GM19025 (cell line): ENCODE data around the gene XPO5.
"Not testable (repeated sequence)": the region's sequence is repeated elsewhere in the genome, so short reads cannot be mapped to it uniquely, and the experiment has no call there.

ENCODE experiments used
- ATAC-seq: cut with Tn5 transposase; IDR thresholded peaks from one replicate; pipeline ENCODE4 v1.9.1; 2021; ENCODE audit warnings: mild to moderate bottlenecking, low read depth, moderate library complexity; ENCODE audit not compliant: unreplicated experiment

Gene XPO5

GRCh38 chr6:43499028-43499815 is 76.6 kb downstream of the XPO5 start:
- no peak for ATAC-seq

GRCh38 chr6:43498291-43498690 is 77.5 kb downstream of the XPO5 start:
- ATAC-seq = not testable (repeated sequence)

DNA sequence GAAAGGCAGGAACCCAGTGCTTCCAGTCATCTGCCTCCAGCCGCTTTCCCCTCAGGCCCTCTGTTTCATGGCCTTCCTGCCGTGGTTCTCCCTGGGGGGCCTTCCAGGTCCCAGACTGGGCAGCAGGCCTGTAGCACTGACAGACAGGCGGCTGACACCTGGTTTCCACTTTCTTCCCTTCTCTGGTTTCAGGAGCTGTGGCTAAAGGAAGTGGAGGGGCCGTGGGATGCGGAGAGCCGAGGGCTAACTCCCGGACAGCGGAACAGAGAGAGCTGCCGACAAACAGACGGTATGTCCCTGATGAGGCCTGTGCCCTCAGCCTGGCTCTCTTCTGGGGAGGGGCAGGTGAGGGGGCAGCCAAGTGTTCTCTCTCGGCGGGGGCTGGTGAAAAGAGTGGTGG is 78.1 kb downstream of the XPO5 start:
- ATAC-seq = no peak

DNA sequence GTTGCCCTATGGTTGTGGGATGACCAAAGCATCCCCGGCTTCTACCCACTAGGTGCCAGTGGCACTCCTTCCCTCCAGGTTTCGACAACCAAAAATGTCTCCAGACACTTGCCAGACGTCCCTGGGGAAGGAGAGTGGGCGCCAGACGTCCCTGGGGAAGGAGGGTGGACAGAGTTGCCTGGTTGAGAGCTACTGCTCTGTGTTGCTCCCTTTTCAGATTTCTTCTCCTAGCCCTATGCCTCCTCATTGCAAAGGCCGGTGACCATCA is 78.8 kb downstream of the XPO5 start:
- no peak for ATAC-seq

- no peak for ATAC-seq
Measured at GRCh38 chr6:43496370-43497128, 79.3 kb downstream of the XPO5 start.

- no peak for ATAC-seq
Measured at GRCh38 chr6:43495409-43495941, 80.4 kb downstream of the XPO5 start.

GRCh38 chr6:43494766-43495165 is 81.1 kb downstream of the XPO5 start:
- no peak for ATAC-seq

DNA sequence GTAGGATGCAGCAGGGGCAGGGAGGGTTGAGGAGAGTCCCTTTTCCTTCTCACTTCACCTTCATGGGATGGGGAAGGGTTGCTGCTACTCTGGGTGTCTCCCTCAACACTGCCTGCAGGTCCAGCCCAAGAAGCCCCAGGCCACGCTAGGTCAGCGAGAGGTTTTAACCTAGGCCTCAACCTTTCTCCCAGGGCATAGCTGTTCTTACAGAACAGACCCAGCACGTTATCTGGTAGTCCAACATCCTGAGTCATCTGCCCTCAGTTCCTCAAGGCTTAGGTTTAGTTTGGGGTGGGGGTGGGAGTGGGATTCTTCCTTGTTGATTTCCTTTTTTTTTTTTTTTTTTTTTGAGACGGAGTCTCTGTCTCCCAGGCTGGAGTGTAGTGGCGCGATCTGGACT is 81.5 kb downstream of the XPO5 start:
- no peak for ATAC-seq

DNA sequence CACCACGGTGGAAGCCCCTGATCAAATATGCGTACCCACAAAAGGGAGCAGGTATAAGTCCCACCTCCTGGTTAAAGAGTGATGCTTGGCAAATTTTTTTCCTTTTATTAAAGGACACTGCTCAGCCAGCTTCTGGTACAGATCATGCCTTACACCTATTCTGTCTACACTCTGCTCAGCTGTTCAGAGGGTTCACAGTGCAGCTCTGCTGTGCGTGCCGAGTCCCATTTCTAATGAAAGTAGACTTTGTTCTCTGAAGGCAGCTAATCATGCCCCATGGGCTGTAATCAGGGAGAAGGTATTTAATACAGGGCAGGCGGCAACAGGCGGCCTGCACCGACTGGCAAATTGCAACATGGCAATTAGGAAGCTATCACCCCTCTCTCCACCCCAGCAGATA is 82.0 kb downstream of the XPO5 start:
- no peak for ATAC-seq

DNA sequence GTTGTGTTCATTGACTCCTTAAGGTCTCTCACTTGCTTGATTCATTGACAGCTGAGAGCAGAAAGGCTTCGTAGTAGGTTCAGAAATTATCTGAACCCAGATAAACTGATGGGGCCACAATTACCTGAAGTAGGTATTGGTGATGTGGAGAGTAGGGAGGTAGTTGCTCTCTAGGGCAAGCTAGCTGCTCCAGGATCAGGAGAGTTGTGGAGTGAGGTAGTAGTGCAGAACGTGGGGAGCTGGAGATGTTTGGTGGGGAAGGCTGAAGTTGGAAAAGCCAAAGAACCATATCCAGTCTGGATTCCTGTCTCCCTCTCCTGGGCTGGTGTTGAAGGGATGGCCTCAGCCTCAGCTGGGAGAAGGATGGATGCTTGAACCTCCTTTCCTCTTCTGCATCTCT is 82.6 kb downstream of the XPO5 start:
- ATAC-seq = no peak

GRCh38 chr6:43492673-43493072 is 83.2 kb downstream of the XPO5 start:
- no peak for ATAC-seq

GRCh38 chr6:43491750-43492661 is 83.8 kb downstream of the XPO5 start:
- ATAC-seq = no peak

DNA sequence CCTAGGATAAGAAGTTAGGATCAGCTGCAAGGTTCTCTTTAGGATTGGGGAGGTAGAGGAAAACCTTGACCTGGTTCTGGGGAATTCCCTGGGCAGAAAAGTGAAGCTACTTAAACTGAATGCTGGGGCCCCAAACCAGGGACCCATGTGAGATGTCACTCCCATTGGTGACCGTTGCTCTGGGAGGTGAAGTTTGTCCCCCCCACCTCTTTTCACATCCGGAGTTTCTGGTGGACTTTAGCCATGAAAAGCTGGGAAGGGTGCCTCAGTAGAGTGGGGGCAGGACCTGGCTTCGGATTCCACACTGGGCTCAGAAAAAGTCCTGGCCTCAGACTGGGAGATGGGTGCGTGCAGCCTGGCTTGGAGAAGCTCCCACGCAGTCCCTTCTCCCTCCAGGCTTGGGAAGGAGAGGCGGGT is 85.3 kb downstream of the XPO5 start:
- no peak for ATAC-seq

DNA sequence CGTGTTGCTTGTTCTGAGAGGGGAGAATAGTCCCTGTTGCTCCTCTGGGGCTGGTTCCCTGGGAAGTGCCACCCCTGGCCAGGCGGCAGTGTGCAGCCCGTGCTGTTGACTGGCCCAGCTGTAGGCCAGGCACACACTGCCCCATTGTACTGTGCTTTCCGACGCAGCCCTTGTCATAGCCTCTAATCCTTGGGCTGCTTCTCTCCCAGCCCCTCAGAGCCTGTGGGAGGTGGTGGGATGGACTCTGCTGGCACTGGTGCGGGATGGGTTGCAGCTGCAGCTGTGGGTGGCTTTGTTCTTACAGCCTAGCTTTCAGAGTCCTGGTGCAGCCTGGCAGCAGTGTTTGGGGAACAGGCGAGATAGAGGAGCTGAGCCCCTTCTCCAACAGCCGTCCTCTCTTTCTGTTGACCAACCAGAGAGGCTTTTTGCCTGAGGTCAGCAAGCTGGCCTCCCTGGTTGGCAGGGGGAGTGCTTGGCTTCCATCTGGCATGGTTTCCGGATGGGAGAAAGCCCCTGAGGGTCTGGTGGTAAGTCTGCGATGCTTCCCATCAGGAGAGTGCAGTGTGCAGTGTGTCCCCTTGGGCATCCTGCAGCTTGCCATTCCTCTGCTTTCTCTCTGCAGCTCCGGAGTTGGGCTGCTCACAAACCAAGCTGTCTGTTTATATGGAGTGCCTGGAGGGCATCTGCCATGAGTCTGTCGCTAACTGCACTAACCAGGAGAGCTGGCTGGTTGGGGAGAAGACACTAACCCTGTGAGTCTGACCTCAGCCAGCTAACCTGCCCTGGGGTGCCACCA is 86.4 kb downstream of the XPO5 start:
- no peak for ATAC-seq

- ATAC-seq = no peak
Measured at GRCh38 chr6:43488667-43489276, 87.1 kb downstream of the XPO5 start.

DNA sequence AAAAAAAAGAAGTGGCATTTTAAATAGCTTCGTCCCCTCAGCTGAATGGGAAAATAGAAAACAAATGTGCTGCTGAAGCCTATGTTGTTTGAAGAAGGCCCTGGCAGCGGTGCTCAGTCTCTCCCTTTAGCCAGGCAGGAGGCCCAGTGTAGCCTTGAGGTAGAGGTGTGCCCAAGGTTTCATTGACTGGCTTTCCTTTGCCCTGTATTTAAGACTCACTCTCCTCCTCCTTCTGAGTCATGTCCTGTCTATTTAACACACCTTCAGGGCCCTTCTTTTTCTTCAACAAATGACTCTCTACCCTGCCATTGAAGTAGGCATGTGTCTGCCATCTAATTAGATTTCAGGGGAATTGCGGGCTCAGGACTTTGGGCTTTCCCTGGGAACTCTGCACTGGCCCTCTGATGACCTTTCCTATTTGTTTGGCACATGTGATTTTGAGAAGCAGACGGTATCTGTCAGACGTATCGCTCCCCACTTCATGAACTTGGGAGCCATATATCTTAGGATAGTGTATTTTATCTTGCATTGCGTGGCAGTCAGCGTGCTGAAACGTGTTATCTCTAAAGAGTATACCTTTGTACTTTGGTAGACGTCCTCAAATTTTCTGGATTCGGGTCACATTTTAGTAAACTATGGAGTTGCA is 94.1 kb downstream of the XPO5 start:
- ATAC-seq = no peak

GRCh38 chr6:43481075-43481474 is 94.8 kb downstream of the XPO5 start:
- ATAC-seq = no peak

DNA sequence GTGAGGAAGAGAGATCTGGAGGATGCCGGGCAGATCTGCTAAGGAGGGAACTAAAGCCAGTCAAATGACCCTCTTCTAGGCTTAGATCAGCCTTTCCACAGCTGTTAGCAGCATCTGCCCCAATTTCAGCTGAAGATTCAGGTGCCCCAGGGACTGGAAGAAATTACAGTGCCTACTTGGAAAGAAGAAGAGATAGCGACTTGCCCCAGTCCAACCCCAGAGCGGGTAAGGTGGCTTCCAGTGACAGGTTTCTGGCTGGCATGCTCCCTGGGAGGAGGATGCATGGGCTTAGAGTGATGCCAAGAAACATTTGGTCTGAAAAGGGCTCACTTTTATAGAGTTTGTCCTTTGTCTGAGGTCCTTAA is 97.8 kb downstream of the XPO5 start:
- no peak for ATAC-seq

DNA sequence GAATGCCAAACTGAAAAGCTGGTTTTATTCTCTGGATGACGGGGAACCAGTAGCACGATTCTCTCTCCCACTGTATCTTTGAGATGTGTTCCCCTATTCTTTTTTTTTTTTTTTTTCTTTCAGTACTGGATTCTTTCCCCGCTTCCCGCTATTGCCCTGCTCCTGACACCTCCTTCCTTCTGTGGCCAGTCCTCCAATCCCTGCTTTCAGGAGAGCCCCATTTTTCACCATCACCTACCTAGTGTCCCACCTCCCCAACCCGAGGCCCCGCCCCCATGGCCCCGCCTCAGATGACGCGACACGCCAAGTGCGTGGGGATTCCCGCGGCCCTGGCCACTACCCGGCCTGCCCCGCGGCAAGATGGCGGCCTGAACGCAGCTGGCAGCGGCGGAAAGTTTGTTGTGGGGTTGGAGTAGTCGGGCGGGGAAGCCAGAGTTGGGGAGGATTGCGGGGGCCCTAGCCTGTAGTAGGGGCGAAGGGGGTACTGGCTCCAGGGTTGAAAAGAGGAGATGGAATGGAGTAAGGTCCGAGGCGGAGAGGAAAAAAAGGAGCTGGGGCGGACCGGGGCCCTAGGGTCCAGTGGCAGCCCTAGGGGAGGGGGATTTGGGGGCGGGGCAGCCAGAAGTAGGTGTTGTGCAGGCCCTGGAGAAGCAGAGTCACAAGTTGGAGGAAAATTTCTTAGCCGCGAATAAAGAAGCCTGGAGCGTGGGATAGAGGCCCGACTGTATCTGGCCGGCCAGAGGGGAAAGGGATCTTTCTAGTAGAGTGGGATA is 98.4 kb downstream of the XPO5 start, which contains the start of gene TJAP1:
Gene TJAP1 (plus strand): TSS at position 336 of the 773 bp plus-strand sequence. CDS start 21,432 bp downstream, outside the sequence.
- peak; percentile 96 for ATAC-seq
